Endometrial microvascular endothelial cells (primary cell): ENCODE results near the gene CCDC106. TPM values are rescaled to one million over a fixed set of nuclear protein-coding genes. Genes with fewer than 3 reads are reported as not detected.

Experiments
- in situ Hi-C: cut with HindIII; loops from 2 replicates; pipeline ENCODE4 v1.10.0; 2017; ENCODE audit warnings: low sequenced_read_pairs, low pct_unique_long_range_greater_than_20kb; ENCODE audit errors: inconsistent ontology term
- total RNA-seq: library from RNA; depleted of rRNA; stranded (reverse); fragments of >200 nt; gene quantifications from one replicate; pipeline ENCODE4 v1.2.3, GENCODE V29; 2015; ENCODE audit errors: inconsistent ontology term

Gene CCDC106
- 13.0 TPM for total RNA-seq

DNA sequence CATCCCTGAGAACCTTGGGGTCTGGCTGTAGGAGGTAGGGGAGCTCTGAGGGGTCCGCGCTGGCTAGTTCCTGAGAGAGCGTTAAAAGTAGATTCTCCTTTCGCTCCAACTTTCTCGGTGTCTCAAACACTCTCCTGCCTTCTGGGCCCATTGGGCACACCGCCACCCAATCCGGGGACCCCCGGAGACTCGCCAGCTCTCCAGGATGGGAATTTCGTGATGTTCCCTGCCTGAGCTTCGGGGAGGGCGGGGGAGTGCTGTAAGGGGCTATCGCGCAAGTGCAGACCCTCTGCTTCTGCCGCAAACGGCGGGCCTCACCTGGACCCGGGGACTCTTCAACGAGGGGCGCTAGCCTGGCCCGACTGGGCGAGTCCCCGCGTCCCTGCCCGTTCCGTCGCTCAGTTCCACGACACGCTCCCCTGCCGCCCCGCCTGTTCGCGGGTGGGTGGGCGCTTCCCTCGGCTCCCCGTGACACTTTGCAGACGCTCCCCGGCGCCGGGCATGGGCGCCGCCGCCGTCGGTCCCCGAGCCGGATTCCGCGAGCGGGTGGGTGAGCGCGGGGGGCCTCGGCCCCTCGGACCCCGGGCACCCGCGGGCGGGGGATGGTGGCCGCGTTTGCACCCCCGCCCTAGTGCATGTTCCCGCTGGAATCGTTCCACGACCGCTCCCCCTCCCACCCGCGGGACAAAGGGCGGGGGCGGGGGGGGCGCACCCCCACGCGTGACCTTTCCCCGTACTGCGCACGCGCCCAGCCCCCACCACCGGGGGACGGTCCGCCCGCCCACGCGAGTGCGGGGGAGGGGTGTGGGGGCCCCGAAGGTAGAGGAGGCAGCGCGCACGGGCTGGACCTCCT is at the start of gene CCDC106:
CCDC106 (plus strand) TSS at position 481 of the 853 bp plus-strand sequence. CDS start 835 bp downstream, outside the sequence.
- in situ Hi-C loops: no loop called here

DNA sequence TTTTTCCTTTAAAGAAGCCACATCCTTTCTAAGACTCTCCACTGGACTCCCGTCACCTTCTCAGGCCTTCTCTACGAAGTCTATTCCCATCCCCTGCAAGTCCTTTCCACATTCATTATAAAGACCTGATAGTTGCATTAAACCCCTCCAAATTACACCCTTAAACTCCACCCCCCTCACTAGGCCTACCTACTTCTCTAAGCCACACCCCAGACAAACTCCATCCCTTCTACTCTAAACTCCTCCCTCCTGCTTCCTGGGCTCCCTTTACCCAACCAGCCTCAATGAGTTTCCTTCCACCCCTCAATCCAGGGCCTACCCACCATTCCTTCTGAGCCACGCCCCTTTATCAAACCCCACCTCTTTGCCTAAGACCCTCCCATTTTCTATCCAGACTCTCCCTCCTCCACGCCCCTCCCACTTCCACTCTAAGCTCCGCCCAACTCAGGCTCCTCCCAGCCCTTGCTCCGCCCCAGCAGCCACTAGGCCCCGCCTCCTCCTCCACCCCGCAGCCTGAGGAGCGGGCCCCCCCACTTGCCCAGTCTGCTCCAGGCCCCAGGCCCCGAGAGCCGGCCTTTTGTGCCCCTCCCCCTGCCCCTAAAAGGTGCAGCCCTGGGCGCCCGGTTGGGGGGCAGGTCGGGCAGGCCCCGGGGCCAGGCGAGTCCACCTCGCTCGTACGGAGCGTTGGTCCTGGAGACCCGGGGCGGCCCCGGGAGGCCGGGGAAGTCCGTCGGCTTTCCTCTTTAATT is 49.1 kb upstream of the CCDC106 start:
- in situ Hi-C loops: no loop called here

DNA sequence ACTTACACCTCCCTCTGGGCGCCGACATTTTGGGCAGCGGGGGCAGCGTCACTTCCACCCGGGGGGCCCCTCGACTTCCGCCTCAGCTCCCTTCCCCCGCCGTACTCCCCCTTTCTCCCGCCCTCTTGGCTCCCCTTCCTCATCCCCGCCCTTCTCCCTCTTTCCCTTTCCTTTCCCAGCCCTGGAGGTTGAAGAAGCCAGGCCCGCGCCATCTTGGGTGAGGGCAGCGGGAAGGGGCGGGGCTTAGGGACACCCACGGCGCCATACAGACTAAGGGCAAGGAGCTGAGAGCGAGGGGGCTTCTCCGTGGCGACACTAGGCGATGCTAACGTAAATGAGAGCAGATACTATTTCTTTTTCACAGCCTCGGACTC is 48.6 kb upstream of the CCDC106 start, which contains the start of gene FIZ1:
FIZ1 (minus strand) TSS at position 50 of the 374 bp plus-strand sequence. CDS start 1,652 bp downstream, outside the sequence.
- in situ Hi-C loops: no loop called here

DNA sequence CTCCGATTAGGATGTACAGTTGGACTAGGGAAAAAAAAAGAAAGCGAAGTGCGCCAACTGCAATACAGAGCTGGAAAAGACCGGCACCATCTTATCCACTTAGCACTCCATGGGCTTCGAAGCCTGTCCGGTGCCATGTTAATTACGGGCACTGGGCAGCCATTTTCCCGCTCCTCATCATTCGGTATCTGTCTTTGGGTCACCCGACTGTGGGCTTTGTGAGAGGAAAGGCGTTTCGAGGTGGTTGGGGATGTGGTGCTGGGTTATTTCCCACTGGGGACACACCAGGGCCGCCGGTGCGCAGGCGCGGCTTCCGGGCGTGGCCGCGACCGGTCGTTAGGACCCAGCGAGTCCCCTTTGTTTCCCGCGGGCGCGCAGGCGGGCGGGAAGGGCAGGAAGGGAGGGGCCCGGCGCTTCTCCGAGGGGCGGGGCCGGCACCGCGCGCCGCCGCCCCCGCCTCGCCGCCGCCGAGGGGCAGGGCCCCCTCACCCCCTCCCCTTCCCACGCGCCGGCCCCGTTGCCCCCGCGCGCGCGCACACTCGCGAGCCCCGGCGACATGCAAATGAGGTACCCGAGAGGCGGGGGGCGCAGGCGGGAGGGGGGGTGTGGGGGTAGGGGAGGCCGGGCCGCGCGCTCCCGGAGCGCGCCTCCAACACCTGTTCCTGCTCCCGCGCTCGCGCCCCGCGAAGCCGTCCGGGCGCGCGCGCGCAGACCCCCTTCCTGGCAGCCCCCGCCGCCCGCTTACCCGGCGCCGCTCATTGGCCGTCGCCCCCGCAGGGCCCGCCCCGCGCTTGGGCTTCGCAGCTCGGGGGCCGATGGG is 48.0 kb upstream of the CCDC106 start, which contains the start of gene ZNF524:
ZNF524 (plus strand) TSS at position 447 of the 820 bp plus-strand sequence. CDS start 1,825 bp downstream, outside the sequence.
- in situ Hi-C loops: no loop called here

DNA sequence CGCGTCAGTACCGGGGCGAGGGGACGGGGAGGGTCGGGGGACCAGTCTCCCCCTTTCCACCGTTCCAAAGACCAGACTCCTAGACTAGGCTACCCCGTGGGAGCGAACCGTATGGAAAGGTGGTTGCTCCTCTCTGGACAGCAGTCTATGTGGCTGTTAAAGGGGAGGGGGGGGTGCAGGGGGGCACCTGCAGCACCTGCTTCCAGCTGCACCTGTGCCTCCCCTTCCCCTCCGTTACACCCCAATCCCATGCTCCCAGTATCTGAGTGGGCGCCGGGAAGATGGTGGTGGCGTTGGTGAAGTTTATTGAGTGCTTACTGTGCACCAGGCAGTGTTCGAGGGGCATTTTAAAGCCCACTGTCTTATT is 47.4 kb upstream of the CCDC106 start:
- in situ Hi-C loops: no loop called here

DNA sequence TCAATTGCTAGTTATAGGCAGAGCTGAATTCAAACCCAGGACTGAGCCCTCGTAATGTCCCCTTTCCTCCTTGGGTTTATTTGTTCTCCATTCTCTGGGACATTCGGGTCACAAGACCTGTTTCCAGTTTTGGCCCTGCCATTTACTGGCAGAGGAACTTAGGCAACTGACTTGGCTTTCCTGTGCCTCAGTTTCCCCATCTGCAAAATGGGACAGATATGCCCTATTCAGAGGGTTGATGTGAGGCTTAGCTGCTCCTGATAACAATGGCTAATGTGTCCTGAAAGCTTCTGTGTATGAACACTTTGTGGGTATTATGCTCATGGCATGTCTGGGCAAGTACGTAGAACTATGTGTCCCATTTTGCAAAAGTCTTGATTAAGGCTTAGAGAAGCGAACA is 46.9 kb upstream of the CCDC106 start:
- in situ Hi-C loops: no loop called here

DNA sequence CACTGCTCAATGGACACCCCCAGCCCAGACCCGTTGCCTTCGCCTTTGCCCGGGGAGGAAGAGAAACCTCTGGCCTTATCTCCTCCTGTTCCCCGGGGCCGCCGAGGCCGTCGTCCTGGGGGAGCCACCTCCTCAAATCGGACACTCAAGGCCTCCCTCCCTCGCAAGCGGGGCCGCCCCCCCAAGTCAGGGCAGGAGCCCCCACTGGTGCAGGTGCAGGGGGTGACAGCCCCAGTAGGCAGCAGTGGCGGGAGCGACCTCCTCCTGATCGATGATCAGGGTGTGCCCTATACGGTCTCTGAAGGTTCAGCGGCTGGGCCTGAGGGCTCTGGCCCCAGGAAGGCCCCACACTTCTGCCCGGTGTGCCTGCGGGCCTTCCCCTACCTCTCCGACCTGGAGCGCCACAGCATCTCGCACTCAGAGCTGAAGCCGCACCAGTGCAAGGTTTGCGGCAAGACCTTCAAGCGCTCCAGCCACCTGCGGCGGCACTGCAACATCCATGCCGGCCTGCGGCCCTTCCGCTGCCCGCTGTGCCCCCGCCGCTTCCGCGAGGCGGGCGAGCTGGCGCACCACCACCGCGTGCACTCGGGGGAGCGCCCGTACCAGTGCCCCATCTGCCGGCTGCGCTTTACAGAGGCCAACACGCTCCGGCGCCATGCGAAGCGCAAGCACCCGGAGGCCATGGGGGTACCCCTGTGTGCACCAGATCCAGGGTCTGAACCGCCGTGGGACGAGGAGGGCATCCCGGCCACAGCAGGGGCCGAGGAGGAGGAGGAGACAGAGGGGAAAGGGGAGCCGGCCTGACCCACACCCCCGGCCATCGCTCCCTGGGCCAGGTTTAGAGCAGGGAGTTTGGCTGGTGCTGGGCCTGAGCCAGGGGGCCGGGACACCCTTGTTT is 45.7 kb upstream of the CCDC106 start:
- in situ Hi-C loops: no loop called here

DNA sequence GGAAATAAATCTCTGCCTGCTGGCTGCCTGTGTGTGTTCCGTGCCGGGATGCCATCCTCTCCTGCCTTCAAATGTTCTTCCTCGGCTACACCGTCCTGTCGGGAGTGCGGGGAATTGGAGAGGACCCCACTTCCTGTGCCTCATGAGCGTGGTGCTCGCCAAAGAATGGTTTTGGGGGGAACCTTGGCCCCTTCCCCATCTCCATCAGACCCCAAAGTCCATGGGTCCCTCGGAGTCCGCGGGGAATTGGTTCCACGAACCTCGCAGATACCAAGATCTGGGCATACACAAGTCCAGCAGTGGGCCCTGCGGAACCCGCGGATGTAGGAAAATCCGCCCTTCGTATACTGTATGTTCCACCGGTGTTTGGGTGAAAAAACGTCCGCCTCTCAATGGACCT is 44.9 kb upstream of the CCDC106 start:
- in situ Hi-C loops: no loop called here

DNA sequence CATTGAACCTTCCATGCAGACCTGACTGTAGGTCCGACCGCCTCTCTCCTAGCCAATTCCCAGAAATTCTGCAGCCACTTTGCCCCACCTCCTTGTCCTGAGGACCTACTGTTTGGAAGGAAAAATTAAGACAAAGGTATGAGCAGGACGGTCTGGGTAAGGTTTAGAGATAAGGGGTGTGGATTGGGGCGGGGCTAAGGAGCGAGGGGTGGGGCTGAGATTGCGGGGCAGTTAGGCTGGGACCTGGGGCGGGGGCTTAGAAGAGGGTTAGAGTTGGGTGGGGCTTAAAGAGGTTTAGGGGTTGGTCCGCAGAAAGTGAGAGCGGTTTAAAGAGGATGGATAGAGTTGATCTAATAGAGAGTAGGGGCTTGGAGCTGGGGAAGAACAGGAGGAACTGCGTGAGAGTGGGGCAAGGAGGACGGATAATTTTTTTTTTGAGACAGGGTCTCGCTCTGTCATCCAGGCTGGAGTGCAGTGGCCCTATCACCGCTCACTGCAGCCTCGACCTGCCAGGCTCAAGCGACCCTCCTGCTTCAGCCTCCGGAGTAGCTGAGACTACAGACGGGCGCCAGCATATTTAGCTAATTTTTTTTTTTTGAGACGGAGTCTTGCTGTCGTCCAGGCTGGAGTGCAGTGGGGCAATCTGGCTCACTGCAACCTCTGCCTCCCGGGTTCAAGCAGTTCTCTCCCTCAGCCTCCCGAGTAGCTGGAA is 44.3 kb upstream of the CCDC106 start:
- in situ Hi-C loops: no loop called here

DNA sequence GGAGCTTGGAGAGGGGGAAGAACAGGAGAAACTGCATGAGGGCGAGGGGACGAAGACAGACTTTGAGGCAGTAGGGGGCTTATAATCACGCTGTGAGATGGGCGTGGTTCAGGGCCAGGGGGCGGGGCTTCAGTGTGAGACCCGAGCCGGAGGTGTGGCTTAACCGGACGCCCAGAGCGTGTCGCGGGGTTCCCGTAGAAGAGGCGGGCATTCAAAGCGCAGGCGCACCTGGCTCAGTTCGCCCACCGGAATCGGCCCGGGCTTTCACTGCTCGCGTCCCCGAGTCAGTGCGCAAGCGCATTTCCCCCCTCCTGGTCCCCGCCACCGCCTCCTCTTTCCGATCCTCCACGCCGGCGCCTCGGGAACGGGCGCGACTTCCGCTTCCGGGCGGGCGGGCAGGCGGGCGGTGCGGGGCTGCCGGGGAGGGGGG is 42.8 kb upstream of the CCDC106 start:
- in situ Hi-C loops: no loop called here

DNA sequence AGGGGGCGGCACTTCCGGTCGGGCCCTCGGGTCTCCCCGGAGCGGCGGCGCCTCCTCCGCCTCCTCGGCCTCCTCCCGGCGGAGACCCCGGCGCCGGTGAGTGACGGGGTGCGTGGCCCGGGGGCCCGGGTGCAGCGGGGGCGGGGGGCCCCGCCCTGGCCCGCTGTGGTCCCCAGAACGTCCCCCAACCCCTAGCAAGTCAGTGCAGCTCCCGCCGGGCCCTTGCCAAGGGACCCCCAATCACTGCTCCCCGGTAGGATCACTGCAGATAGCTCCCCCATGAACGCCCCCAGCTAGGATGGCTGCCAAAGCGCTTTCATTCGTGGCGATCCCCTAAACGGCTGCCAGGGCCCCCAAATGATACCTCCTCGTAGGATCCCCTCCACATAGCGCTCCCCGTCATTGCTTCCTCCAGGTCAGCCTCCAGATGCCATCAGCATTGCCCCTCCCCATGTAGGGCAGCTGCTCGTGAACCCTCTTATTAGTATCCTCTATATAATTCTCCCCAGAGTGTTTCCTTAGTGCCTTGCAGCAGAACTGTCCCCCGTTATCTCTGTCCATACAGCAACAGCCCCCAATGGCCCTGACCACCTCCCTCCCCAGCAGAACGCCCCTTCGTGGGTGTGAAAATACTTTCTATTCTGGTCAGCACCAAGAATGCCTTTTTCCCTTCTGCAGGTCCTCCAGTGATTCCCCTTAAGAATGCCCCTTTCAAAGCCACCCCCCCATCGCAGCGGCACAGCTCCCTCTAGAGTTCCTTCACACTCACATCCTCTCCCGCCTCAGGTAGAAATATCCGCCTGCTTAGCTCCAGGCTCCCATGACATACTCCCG is 42.2 kb upstream of the CCDC106 start, which contains the start of gene ZNF865:
ZNF865 (plus strand) TSS at position 11 of the 834 bp plus-strand sequence. CDS start 7,972 bp downstream, outside the sequence.
- in situ Hi-C loops: no loop called here

DNA sequence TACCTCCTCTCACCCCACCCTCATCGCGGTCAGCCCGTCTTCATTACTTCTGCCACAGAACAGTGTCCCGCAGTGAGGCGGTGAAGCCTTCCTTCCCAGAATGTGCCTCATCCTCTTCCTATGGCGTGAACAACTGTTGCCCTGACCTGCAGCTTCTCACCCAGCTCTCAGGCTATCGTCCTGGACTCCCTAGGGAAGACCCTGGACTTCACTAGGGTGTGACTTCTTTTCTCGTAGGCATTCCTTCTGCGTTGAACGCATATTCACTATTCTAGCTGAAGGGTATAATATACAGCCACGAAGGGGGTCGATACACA is 41.6 kb upstream of the CCDC106 start:
- in situ Hi-C loops: no loop called here

DNA sequence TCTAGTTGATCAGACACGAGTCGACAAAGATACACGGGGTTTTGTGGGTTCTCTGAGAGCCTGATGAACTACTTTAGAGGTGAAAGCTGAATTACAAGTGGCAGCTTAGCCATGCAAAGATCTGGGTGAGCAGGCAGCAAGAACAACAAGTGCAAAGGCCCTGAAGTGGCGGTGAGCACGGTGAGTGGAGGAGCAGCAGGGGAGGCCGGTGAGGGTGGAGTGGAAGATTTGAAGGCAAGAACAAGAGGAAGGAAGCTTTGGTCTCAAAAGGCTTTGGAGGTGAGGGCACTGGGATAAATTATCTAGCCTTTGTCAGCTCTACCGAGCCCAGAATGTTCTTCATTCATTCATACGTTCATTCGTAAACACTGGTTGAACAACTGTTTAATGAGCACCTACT is 41.2 kb upstream of the CCDC106 start:
- in situ Hi-C loops: no loop called here

DNA sequence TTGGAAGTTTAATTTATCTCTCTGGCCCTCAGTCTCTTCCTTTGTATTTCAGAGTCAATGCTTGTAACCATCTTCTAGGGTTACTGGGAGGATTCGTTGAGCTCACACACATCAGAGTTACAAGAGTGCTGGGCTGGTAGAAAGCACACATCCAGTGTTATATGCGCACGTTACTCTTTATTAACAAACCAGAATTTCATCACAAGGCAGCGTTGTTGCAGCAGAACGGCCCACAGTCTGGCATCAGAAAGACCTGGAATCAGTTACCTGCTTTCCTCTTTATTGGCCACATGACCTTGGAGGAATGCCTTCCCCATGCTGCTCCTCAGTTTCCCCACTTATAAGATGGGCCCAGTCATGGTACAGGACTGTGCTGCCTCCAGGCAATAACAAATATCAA is 38.7 kb upstream of the CCDC106 start:
- in situ Hi-C loops: no loop called here

DNA sequence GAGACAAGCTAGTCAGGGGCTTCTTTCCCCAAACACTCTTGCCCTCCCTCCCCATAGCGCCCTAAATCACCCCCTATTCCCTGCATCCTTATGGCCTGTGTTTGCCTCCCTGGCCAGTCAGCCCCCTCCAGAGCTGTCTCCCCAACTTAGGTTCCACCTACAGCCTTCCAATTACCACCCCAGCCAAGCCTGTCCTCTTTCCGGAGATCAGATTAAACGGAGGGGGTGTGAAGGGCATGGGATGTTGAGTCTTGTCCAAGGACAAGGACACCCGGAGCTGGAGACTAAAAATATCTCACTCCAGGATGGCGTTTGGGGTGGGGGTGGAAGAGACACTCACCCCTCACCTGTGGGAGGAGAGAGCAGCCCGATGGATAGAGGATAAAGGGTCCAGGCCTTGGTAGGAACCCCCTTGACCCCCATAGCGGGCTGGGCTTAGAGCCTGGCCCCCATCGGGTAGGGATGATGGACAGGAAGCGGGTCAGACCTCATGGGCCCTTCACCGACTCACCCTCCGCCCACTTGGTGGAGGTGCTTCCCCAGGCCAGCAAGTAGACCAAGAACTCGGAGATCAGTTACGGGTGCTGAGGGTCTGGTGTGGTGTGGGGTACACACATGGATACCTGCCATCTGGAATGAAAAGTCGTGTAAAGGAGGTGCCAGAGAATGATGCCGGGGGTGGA is 36.6 kb upstream of the CCDC106 start:
- in situ Hi-C loops: no loop called here

DNA sequence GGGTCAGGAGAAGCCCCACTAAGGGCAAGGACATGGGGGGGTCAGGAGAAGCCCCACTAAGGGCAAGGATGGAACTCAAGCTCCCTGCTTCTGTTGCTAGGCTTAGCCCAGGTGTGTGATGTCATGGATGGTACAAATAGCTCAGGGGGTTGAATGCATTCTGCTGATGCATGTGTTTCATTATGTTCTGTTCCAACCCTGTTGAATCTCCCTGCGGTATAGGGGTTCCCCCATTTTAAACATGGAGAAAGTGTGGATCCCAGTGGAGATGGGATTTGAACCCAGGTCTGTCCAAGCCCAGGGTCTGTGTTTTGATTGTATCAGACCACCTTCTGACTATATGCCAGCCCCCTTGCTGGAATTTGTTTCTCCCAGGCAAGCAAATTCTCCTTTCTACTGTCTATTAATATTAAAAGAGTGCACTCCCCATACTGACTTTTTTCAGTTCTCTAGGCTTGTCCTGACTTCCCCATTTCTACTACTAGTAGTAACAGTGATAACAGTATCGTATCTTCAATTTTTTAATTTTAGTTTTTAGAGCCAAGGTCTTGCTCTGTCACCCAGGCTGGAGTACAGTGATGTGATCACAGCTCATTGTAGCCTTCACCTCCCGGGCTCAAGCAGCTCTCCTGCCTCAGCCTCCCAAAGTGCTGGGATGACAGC is 35.9 kb upstream of the CCDC106 start:
- in situ Hi-C loops: no loop called here
